ENCODE data around the gene PLA2G4C.

DNA sequence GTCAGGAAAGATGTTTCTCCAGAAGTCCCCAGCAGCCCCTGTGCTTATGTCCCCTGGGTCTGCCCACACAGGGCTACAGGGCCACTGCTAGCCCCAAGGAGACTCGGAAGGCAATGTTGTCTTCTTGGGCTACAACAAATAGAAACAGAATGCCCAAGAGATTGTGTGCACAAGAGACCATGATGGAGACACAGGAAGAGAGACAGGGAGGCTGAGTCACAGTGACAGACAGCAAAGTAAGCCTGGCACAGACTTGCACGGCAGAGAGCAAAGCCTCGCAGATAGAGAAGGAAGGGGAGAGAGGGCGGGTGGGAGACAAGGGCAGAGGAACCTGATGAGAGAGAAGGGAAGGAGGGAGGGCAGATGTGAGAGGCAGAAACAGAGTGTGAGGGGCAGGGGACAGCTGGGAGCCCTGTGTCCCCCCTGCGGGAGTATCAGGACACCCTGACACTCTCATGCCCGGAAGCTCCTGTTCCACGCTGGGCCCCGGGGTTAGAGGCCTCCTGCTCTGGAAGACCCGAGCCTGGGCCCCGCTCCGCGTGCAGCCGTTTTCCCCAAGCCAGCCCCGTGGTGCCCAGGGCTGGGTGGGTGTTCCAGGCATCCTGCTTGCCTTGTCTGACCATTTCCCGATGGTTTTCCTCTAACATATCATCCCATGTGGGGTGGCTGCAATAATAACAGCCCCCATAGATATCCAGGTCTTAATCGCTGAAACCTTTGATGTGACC, 2.7 kb upstream of the PLA2G4C start:
- TF ChIP-seq YY1 (IDR thresholded peaks at IDR 0.05; ENCODE audit: low read depth), result no peak
- TF ChIP-seq, protein P1, sequence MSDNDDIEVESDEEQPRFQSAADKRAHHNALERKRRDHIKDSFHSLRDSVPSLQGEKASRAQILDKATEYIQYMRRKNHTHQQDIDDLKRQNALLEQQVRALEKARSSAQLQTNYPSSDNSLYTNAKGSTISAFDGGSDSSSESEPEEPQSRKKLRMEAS (IDR thresholded peaks at IDR 0.05), result no peak
- TF ChIP-seq, protein P2, sequence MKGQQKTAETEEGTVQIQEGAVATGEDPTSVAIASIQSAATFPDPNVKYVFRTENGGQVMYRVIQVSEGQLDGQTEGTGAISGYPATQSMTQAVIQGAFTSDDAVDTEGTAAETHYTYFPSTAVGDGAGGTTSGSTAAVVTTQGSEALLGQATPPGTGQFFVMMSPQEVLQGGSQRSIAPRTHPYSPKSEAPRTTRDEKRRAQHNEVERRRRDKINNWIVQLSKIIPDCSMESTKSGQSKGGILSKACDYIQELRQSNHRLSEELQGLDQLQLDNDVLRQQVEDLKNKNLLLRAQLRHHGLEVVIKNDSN (IDR thresholded peaks at IDR 0.05), result no peak
- no peak for TF ChIP-seq ZBTB7A (IDR thresholded peaks at IDR 0.05; ENCODE audit: low read depth)
- TF ChIP-seq EP300 (IDR thresholded peaks at IDR 0.05; ENCODE audit: borderline replicate concordance), result no peak
- TF ChIP-seq TAF1 (IDR thresholded peaks at IDR 0.05; ENCODE audit: low read depth), result no peak
- TF ChIP-seq, protein P3, sequence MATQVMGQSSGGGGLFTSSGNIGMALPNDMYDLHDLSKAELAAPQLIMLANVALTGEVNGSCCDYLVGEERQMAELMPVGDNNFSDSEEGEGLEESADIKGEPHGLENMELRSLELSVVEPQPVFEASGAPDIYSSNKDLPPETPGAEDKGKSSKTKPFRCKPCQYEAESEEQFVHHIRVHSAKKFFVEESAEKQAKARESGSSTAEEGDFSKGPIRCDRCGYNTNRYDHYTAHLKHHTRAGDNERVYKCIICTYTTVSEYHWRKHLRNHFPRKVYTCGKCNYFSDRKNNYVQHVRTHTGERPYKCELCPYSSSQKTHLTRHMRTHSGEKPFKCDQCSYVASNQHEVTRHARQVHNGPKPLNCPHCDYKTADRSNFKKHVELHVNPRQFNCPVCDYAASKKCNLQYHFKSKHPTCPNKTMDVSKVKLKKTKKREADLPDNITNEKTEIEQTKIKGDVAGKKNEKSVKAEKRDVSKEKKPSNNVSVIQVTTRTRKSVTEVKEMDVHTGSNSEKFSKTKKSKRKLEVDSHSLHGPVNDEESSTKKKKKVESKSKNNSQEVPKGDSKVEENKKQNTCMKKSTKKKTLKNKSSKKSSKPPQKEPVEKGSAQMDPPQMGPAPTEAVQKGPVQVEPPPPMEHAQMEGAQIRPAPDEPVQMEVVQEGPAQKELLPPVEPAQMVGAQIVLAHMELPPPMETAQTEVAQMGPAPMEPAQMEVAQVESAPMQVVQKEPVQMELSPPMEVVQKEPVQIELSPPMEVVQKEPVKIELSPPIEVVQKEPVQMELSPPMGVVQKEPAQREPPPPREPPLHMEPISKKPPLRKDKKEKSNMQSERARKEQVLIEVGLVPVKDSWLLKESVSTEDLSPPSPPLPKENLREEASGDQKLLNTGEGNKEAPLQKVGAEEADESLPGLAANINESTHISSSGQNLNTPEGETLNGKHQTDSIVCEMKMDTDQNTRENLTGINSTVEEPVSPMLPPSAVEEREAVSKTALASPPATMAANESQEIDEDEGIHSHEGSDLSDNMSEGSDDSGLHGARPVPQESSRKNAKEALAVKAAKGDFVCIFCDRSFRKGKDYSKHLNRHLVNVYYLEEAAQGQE (IDR thresholded peaks at IDR 0.05; ENCODE audit: low read depth), result no peak
- no peak for TF ChIP-seq FOXM1 (IDR thresholded peaks at IDR 0.05; ENCODE audit: borderline replicate concordance, low read depth)
- no peak for TF ChIP-seq RAD21 (IDR thresholded peaks at IDR 0.05; ENCODE audit: low read depth)
- no peak for TF ChIP-seq TCF12 (IDR thresholded peaks at IDR 0.05; ENCODE audit: low read depth)
